BJ (cell line): ENCODE measurements around the gene SPINT1. TPM values are rescaled to one million over a fixed set of nuclear protein-coding genes. Genes with fewer than 3 reads are reported as not detected.

Experiments
- CTCF ChIA-PET: fragments of 350-600 bp; formaldehyde crosslinking; extraction: SDS; loops from one replicate; lab custom pipeline; 2021; ENCODE audit warnings: antibody characterized with exemption, inconsistent platforms; lab: Yijun Ruan, JAX
- POLR2A ChIA-PET: fragments of 300-600 bp; sonication (Branson Sonifier 250); formaldehyde crosslinking; extraction: SDS; loops from one replicate; lab custom pipeline; 2021; ENCODE audit warnings: antibody characterized with exemption; lab: Charles Lee
- DNase-seq: peaks from one replicate; pipeline ENCODE4 v3.0.0-alpha.2; 2011; ENCODE audit warnings: low read depth
- H3K27me3 ChIP-seq: 2 replicates; pipeline ENCODE4 v1.6.0; 2011; ENCODE audit warnings: low read length; ENCODE audit not compliant: control insufficient read depth, insufficient read depth
- H3K36me3 ChIP-seq: 2 replicates; pipeline ENCODE4 v1.5.1; 2011; ENCODE audit warnings: low read length; ENCODE audit not compliant: control insufficient read depth, insufficient read depth
- H3K4me3 ChIP-seq: 2 replicates; pipeline ENCODE4 v1.5.1; 2011; ENCODE audit warnings: low read depth, mild to moderate bottlenecking, control low read depth, low read length
- CTCF ChIP-seq: IDR thresholded peaks from 2 replicates; pipeline ENCODE4 v1.5.1; 2011; ENCODE audit warnings: low read depth, mild to moderate bottlenecking, control low read depth, inconsistent platforms, low read length, moderate library complexity; ENCODE audit not compliant: insufficient read depth
- polyA plus RNA-seq: library from polyadenylated mRNA; depleted of rRNA; stranded (reverse); fragments of >200 nt; gene quantifications from 2 replicates; pipeline ENCODE4 v1.2.3, GENCODE V29; 2011

SPINT1 gene
- polyA plus RNA-seq, 1 experiment, result 1.1 TPM

GRCh38 chr15:40808861-40809450 is 34.9 kb upstream of the SPINT1 start:
- ChIA-PET CTCF (no interaction called here), POLR2A (no interaction called here)
- TF ChIP-seq CTCF, result no peak
- no peak for DNase-seq
- Histone ChIP-seq H3K36me3 (peaks cover 13% of the 10 kb centered on the region), H3K4me3 (no peak overlapping the region), H3K27me3 (no peaks in the 10 kb centered on the region)

DNA sequence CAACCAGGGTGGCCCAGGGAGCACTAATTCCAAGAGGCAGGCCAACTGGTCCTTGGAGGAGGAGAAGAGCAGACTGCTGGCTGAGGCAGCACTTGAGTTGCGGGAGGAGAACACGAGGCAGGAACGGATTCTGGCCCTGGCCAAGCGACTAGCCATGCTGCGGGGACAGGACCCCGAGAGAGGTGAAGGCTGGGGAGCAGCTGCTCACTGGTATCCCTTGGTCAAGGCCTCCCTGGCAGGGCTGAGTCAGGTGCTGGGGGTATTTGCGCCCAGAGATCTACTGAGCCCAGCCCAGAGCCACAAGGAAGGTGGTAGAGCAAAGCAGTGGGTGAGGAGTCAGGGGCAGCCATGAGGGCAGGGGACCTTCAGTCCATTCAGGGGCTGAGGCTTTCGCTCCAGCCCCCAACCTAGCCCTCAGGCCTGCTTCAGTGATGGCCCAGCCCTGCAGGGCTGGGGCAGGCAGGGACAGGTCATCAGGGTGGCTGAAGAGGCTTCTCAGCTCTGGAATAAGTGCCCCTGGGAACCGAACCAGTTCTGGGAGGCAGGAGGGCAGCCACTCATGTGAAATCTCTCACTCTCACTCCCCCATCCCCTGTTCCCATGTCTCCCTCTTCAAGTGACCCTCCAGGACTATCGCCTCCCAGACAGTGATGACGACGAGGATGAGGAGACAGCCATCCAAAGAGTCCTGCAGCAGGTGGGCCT is 31.0 kb upstream of the SPINT1 start:
- no peak for TF ChIP-seq CTCF
- peaks cover 15% of the 10 kb centered on the region for H3K36me3 ChIP-seq
- ChIA-PET CTCF (no interaction called here), POLR2A (no interaction called here)
- H3K27me3 ChIP-seq, result no peaks in the 10 kb centered on the region
- no peak for DNase-seq
- no peak overlapping the region for H3K4me3 ChIP-seq

DNA sequence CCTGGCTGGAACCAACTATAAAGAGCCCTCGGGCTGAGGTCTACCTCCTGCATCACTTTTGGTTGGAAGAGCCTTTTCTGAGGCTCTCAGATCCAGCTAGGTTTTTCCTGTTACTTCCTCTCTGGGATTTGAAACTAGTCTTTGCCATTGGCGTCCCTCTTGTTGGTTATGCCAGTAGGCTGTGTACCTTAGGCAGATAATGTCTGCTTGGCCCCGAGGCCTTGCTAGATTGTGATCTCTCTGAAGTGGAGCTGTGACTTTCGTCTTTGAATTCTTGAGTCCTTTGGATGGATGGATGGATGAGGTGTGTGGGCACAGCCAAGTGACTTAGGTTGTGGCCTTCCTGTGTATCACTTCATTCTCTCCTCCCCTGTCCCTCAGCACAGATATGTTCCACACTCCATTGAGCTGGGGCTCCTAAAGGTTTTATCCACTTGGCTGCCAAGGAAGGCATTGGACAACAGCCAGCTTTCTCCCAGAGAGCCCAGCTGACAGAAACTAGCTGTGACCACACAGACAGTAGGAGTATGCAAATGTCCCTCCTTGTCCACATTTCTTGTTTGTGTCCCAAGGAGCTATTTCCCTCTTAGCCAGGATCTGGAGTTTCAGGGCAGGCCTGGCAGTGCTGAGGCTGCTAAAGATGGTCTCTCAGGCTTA is 28.7 kb upstream of the SPINT1 start:
- no peak overlapping the region for H3K4me3 ChIP-seq
- CTCF ChIA-PET, result interaction anchor here (0.8 to 0.9 kb wide), 2 partner anchors 13 to 80 kb away, joined by 3 to 4 read pairs; partner anchors contain the start of gene PPP1R14D
- TF ChIP-seq CTCF, result no peak
- POLR2A ChIA-PET, result no interaction called here
- H3K27me3 ChIP-seq, result no peaks in the 10 kb centered on the region
- DNase-seq, result no peak
- peaks cover 12% of the 10 kb centered on the region for H3K36me3 ChIP-seq

- H3K36me3 ChIP-seq, result peaks cover 2% of the 10 kb centered on the region
- DNase-seq, result no peak
- ChIA-PET POLR2A (no interaction called here), CTCF (interaction anchor here (0.9 kb wide), 1 partner anchor 9 kb away, joined by 5 read pairs; no protein-coding TSS in a partner anchor)
- H3K27me3 ChIP-seq, result peaks cover 2% of the 10 kb centered on the region; the same call in 1 of the 2 replicates
- no peak overlapping the region for H3K4me3 ChIP-seq
- no peak for TF ChIP-seq CTCF
These were observed 24.8 kb upstream of the SPINT1 start for GRCh38 chr15:40819048-40819447.

DNA sequence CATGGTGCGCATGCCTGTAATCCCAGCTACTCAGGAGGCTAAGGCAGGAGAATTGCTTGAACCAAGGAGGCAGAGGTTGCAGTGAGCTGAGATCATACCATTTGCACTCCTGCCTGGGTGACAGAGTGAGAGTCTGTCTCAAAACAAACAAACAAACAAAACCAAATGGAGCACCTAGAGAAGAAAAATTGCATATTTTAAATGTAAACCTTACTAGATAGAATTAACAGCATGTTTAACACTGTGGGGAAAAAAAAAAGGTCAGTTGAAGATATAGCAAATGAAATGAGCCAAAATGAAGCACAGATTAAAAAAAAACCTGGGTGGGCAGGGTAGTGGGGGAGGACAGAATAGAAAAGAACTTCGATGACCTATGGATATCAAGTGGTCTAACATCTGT is 22.7 kb upstream of the SPINT1 start:
- POLR2A ChIA-PET, result no interaction called here

More for the DNA sequence above, 22.7 kb upstream of the SPINT1 start:
- Histone ChIP-seq H3K27me3 (peaks cover 2% of the 10 kb centered on the region; the same call in 1 of the 2 replicates), H3K36me3 (no peaks in the 10 kb centered on the region), H3K4me3 (no peak overlapping the region)
- CTCF ChIA-PET, result interaction anchor here (0.6 kb wide), 1 partner anchor 314 kb away, joined by 3 read pairs; no protein-coding TSS in a partner anchor
- TF ChIP-seq CTCF, result no peak
- no peak for DNase-seq
